HUDEP-2 (cell line): Measurements from ENCODE around the gene NPTXR.

Experiments
- DNase-seq, 76 experiments: peaks; one replicate each; lab custom pipeline; 2025; ENCODE audit not compliant: unreplicated experiment in 76 of 76; lab: John Stamatoyannopoulos, UW

Gene NPTXR

GRCh38 chr22:38802671-38803121 lies 41.1 kb downstream of the NPTXR start:
- no peak for DNase-seq

GRCh38 chr22:38799265-38800002 lies 44.4 kb downstream of the NPTXR start:
- no peak for DNase-seq

GRCh38 chr22:38798496-38798895 lies 45.3 kb downstream of the NPTXR start:
- no peak for DNase-seq

- no peak for DNase-seq
Measured at GRCh38 chr22:38796262-38796957, 47.4 kb downstream of the NPTXR start.

- no peak for DNase-seq
Measured at GRCh38 chr22:38795569-38795968, 48.3 kb downstream of the NPTXR start.

- DNase-seq = peak in 75 of 76 experiments; percentile 50 to 98 (median 90)
Measured at GRCh38 chr22:38793721-38794466, 49.9 kb downstream of the NPTXR start, which contains the start of gene DNAL4. Gene DNAL4 (minus strand): TSS chr22:38794143. CDS start chr22:38782731, 11,412 bp downstream.

GRCh38 chr22:38793317-38793716 lies 50.5 kb downstream of the NPTXR start:
- DNase-seq = no peak

GRCh38 chr22:38792833-38793232 lies 51.0 kb downstream of the NPTXR start:
- DNase-seq = no peak

- DNase-seq = no peak
Measured at GRCh38 chr22:38789606-38790005, 54.2 kb downstream of the NPTXR start.

- no peak for DNase-seq
Measured at GRCh38 chr22:38788846-38789245, 55.0 kb downstream of the NPTXR start.

GRCh38 chr22:38788021-38788816 lies 55.6 kb downstream of the NPTXR start:
- DNase-seq = no peak

GRCh38 chr22:38786631-38787030 lies 57.2 kb downstream of the NPTXR start:
- no peak for DNase-seq

- no peak for DNase-seq
Measured at GRCh38 chr22:38784856-38785255, 59.0 kb downstream of the NPTXR start.

GRCh38 chr22:38784035-38784434 lies 59.8 kb downstream of the NPTXR start:
- no peak for DNase-seq

- no peak for DNase-seq
Measured at GRCh38 chr22:38783095-38783615, 60.7 kb downstream of the NPTXR start.

- no peak for DNase-seq
Measured at GRCh38 chr22:38782402-38783094, 61.3 kb downstream of the NPTXR start.

GRCh38 chr22:38781033-38781432 lies 62.8 kb downstream of the NPTXR start:
- DNase-seq = no peak

- DNase-seq = no peak
Measured at GRCh38 chr22:38777087-38777671, 66.6 kb downstream of the NPTXR start.

- DNase-seq = no peak
Measured at GRCh38 chr22:38776086-38776485, 67.7 kb downstream of the NPTXR start.
